COR-L47 (cell line): ENCODE data around the gene ICAM1.
A peak's percentile ranks its signal among the peaks of the same experiment; 100 is the strongest.

Experiments
- DNase-seq: peaks from one replicate; lab custom pipeline; 2025; lab: John Stamatoyannopoulos, UW

Gene ICAM1

DNA sequence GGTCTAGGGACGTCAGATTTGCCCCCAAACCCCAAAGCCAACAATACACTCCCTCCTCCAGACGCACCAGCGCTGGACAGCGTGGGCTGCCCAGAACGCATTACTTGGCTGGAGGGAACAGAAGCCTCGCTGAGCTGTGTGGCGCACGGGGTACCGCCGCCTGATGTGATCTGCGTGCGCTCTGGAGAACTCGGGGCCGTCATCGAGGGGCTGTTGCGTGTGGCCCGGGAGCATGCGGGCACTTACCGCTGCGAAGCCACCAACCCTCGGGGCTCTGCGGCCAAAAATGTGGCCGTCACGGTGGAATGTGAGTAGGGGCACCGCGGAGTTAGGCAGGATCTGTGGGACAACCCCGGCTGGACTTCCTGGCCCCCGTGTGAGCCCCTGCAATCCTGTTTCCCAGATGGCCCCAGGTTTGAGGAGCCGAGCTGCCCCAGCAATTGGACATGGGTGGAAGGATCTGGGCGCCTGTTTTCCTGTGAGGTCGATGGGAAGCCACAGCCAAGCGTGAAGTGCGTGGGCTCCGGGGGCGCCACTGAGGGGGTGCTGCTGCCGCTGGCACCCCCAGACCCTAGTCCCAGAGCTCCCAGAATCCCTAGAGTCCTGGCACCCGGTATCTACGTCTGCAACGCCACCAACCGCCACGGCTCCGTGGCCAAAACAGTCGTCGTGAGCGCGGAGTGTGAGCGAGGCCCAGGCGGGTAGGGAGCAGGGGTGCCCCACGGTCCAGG, 22.9 kb downstream of the ICAM1 start:
- no peak for DNase-seq

DNA sequence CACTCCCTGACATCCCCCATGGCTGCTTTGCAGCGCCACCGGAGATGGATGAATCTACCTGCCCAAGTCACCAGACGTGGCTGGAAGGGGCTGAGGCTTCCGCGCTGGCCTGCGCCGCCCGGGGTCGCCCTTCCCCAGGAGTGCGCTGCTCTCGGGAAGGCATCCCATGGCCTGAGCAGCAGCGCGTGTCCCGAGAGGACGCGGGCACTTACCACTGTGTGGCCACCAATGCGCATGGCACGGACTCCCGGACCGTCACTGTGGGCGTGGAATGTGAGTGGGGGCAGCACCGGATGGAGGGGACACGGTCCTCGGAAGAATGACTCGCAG, 23.4 kb downstream of the ICAM1 start:
- no peak for DNase-seq

GRCh38 chr19:10295305-10295846, 24.5 kb downstream of the ICAM1 start:
- no peak for DNase-seq

- no peak for DNase-seq
Measured at GRCh38 chr19:10295847-10296591, 25.1 kb downstream of the ICAM1 start.

GRCh38 chr19:10299545-10300458, 28.9 kb downstream of the ICAM1 start:
- DNase-seq: no peak

DNA sequence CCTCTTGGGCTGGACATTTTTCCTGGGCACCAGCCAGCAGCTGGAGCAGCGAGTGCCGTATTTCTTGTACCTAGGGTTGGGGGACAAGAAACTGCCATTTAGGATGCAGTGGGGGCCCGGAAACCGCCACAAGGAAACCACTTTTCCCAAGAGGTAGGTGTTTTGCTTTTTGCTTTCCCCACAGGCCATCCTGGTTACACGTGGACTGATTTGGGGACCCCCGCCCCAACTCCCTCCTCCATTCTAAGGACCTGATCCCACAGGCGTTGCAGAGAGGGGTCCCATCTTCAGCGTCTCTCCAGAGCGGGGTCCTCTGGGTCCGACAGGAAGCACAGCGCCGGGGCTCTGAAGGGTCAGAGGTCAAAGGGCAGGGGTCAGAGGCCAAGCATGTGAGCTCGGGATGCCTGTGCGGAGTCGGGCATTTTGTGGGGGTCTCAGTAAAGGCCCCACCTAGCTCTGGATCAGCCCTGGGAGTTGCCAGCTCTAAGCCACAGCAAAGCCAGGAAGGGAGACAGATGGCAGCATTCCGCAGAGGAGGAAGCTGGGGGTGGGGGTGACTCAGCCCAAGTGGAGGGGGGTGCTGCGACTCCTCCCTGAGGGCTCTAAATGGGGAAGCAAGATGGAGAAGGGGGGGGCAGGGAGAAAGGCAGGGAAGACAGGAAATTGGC, 34.4 kb downstream of the ICAM1 start:
- no peak for DNase-seq

- DNase-seq: no peak
Measured at GRCh38 chr19:10306327-10306726, 35.4 kb downstream of the ICAM1 start.

DNA sequence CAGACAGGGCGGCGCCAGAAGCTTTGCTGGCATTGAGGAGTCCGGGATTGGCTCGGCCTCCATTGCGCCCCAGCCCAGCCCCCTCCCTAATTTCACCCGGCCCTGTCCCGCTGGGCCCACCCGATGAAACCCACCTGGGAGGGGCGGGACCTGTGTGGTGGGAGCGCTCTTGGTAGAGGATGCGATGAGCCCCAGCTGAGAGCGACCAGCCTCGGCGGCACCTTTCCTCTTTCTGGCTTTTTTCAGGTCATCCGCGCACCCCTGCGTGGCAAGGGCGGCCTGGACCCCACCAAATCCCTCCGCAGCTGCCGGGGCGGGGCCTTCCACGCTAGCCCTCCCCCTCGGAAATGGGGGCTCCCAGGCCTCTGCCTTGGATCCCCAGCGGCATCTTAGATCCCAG, 38.5 kb downstream of the ICAM1 start, which contains the start of gene ZGLP1:
Gene ZGLP1, minus strand, starts transcription at position 393 of the 400 bp plus-strand sequence.
- no peak for DNase-seq

DNA sequence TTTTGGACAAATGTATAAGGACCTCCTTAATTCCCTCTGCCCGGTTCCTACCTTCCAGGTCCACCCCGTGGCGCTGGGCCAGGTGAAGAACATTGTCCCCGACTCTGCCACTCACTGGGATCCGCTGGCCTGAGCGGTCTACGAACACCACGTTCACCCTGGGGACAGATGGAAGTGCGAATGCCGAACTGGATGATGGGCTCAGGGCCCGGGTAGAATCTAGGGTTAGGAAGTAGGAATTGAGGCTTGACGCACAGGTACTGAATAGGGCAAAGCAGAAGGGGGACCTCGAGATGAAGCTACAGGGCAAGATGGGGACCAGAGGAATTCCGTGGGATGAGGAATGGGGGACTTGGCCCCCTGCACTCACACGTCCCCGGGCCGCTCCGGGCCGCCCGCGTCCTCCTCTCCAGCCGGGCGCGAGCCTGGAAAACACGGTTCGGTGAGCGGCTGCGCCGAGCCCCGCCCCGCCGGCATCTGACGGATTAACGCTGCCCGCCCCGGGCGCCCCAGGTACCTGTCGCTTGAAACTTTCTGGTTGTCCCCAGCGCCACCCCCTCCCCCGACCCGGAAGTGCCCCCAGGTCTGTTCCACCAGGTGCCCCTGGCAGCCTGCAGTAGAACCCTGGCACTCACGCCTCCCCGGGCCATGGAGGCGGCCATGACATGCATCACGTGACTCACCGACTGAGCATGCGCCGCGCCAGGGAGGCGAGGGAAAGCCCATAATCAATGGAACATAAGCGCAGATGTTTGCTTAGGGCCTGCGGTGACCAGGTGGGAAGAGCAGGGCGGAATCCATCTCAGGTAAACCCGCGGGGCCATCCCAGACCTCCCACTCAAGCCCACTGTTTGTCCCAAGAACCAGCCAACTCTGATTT, 44.7 kb downstream of the ICAM1 start, which contains the start of gene FDX2:
Gene FDX2, minus strand, starts transcription at position 681 of the 880 bp plus-strand sequence. Its CDS starts 19 bp downstream, at position 662.
- peak; percentile 88 for DNase-seq

- DNase-seq: no peak
Measured at GRCh38 chr19:10316229-10317044, 45.5 kb downstream of the ICAM1 start.

DNA sequence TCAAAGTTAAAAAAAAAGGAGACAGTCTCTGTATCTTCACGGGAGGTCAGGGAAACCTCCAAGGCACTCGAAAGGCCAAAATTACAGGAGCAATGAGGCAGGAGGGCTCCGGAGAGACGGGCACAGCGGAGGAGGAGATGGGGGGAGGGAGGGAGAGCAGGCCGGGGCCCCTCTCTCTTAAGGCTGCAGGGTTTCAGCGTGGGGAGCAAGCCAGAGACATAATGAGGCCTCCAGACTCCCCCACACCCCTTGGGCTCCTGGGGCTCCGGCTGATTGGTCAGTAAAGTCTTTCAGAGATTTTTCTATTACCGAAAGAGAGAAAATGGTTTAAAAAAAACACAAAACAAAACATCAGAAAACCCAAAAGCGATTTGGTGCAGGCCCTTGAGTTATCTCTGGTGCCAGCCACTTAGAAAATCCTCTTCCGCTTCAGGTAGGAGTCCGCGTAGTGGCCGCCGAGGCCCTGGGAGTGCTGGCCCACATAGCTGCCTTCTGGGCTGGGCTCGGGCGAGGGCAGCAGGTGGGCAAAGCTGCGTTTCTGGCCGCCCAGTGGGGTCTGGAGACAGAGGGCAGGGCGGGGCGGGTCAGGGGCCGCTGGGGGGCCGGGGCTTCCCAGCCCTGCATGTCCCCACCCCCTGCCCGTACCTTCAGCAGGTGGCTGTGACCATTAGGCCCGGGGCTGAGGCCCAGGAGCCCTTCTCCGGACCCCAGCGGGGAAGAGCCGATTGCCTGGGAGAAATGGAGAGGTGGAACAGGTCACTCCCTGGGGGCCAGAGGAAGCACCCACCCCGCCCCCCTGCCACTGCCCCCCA, 46.3 kb downstream of the ICAM1 start:
- DNase-seq: no peak

DNA sequence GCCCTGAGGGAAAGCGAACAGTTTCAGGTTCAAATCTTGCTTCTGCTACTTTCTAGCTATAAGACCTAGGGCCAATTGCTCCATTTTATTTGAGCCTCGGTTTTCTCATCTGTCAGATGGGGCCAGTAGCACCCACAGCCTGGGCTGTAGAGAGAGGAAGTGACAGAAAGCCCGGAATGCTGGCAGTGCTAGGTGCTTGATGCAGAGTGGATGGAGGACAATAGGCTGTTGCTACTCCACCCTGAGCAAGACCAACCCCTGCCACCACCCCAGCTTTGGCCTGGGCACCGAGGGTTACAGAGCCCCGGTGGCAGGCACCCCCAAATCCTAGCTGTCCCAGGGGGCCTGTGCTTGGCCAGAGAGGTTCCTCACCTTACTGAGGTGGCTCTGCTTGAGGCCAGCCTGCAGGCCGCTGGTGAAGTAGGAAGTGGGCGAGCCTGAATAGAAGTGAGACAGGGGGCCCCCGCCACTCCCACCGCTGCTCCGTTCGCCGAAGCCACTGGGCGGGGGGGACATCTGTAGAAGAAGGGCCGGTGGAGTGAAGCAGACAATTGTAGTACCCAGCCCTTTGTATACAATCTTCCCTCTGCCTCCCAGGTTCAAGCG, 47.0 kb downstream of the ICAM1 start:
- no peak for DNase-seq

- no peak for DNase-seq
Measured at GRCh38 chr19:10318807-10319682, 48.1 kb downstream of the ICAM1 start.

DNA sequence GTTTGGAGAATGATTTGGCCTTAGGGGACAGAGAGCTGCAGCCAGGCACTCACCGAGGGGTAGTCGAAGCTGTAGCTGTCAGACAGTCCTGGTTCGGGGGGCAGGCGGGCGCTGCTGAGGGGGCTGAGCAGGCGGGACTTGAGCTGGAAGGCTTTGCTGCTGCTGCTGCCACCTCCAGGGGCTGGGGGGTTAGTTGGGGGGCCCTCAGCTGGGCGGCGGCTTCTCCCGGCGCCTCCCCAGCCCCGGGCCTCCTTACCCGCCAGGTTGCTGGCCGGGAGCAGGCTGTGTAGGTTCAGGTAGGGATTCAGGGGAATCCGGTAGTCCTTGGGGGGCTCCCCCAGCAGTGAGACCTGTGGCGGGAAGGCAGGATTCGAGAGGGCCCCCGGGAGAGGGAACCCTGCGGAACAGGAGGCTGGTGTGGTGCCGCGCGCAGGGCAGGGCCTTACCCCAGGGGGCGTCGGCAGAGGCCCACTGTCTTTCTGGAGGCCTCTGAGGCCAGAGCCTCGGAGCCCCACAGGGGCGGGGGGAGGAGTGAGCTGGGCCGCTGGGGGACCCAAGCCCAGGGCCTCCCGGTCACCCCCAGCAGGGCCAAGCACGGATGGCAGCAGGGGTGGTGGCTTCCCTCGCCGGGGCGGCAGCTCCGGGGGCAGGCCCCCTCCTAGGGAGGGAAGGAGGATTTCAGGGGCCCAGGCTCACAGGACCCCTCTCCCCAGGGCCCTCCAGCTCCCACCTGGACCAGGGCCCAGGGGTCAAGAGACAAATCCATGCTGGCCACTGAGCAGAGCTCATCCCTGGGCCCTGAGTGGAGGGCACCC, 49.9 kb downstream of the ICAM1 start:
- no peak for DNase-seq

- DNase-seq: no peak
Measured at GRCh38 chr19:10321417-10321797, 50.5 kb downstream of the ICAM1 start.
